Ramos (cell line): Measurements from ENCODE around the gene TIE1.
"Not testable (repeated sequence)": the region's sequence is repeated elsewhere in the genome, so short reads cannot be mapped to it uniquely, and the experiment has no call there.

Source experiments
- in situ Hi-C: fragments of 300-500 bp; cut with MboI; formaldehyde crosslinking; loops from one replicate; pipeline ENCODE4 v1.14.3; 2022; ENCODE audit warnings: low sequenced_read_pairs; ENCODE audit not compliant: unreplicated experiment

The TIE1 gene

GRCh38 chr1:43357251-43357650, 56.5 kb downstream of the TIE1 start:
- in situ Hi-C loops: no loop called here

GRCh38 chr1:43358121-43358745, 57.5 kb downstream of the TIE1 start:
- in situ Hi-C loops: no loop called here

GRCh38 chr1:43358746-43359693, 58.2 kb downstream of the TIE1 start, which contains the start of gene CDC20:
Gene CDC20 (plus strand): TSS chr1:43358981. CDS start chr1:43359216, 235 bp downstream.
- in situ Hi-C loops: no loop called here

GRCh38 chr1:43359696-43360095, 58.9 kb downstream of the TIE1 start:
- in situ Hi-C loops: no loop called here

- in situ Hi-C loops: no loop called here
These were observed 59.8 kb downstream of the TIE1 start for GRCh38 chr1:43360616-43361015.

- in situ Hi-C loops: no loop called here
These were observed 62.6 kb downstream of the TIE1 start for GRCh38 chr1:43363283-43363934.

GRCh38 chr1:43363935-43364525, 63.2 kb downstream of the TIE1 start:
- in situ Hi-C loops: no loop called here

GRCh38 chr1:43365678-43366077, 64.9 kb downstream of the TIE1 start:
- in situ Hi-C loops: no loop called here

GRCh38 chr1:43366179-43366578, 65.4 kb downstream of the TIE1 start:
- in situ Hi-C loops: no loop called here

- in situ Hi-C loops: no loop called here
These were observed 65.8 kb downstream of the TIE1 start for GRCh38 chr1:43366601-43367025.

GRCh38 chr1:43367026-43367903, 66.5 kb downstream of the TIE1 start:
- in situ Hi-C loops: no loop called here

- in situ Hi-C loops: no loop called here
These were observed 67.3 kb downstream of the TIE1 start, which contains the start of gene ELOVL1 for GRCh38 chr1:43367904-43368645. Gene ELOVL1 (minus strand): TSS chr1:43368011. CDS start chr1:43365609, 2,402 bp downstream.

- in situ Hi-C loops: no loop called here
These were observed 67.9 kb downstream of the TIE1 start for GRCh38 chr1:43368646-43369020.

GRCh38 chr1:43369779-43370178, 69.0 kb downstream of the TIE1 start:
- in situ Hi-C loops: not testable (repeated sequence)

- in situ Hi-C loops: no loop called here
These were observed 69.8 kb downstream of the TIE1 start for GRCh38 chr1:43370564-43370963.

GRCh38 chr1:43372172-43372571, 71.4 kb downstream of the TIE1 start:
- in situ Hi-C loops: no loop called here
